Muscle layer of duodenum (tissue), 2 donors: Measurements from ENCODE around the gene PMS1.

Experiments
- H3K27ac ChIP-seq: one replicate; pipeline ENCODE4 v1.7.0; 2013; ENCODE audit warnings: mild to moderate bottlenecking, low read length
- H3K27me3 ChIP-seq: one replicate; pipeline ENCODE4 v1.7.0; 2013; ENCODE audit warnings: low read depth, mild to moderate bottlenecking, control low read depth, low read length
- H3K36me3 ChIP-seq, 2 donors: one replicate each; pipeline ENCODE4 v1.7.0; 2013; ENCODE audit warnings: low read length in 2 of 2, control low read depth in 1 of 2, mild to moderate bottlenecking in 1 of 2; ENCODE audit not compliant: insufficient read depth in 2 of 2, control insufficient read depth in 1 of 2
- H3K4me1 ChIP-seq, 2 donors: one replicate each; pipeline ENCODE4 v1.7.0; 2013; ENCODE audit warnings: low read length in 2 of 2, mild to moderate bottlenecking in 2 of 2, control low read depth in 1 of 2, moderate library complexity in 1 of 2; ENCODE audit not compliant: insufficient read depth in 2 of 2, control insufficient read depth in 1 of 2
- H3K4me3 ChIP-seq, 2 donors: one replicate each; pipeline ENCODE4 v1.7.0; 2013; ENCODE audit warnings: low read length in 2 of 2, low read depth in 1 of 2, mild to moderate bottlenecking in 1 of 2
- H3K9me3 ChIP-seq, 2 donors: one replicate each; pipeline ENCODE4 v1.7.0; 2013; ENCODE audit warnings: low read length in 2 of 2, control low read depth in 1 of 2, mild to moderate bottlenecking in 1 of 2; ENCODE audit not compliant: control insufficient read depth in 1 of 2
- donor health status: healthy.

PMS1 gene

GRCh38 chr2:189900726-189901125 is 116.5 kb downstream of the PMS1 start:
- Histone ChIP-seq H3K4me3 (no peak overlapping the region), H3K36me3 (no peaks in the 10 kb centered on the region), H3K9me3 (no peaks in the 10 kb centered on the region), H3K27me3 (no peaks in the 10 kb centered on the region), H3K4me1 (no peaks in the 10 kb centered on the region), H3K27ac (no peak overlapping the region)

- Histone ChIP-seq H3K4me3 (no peak overlapping the region), H3K27ac (no peak overlapping the region), H3K36me3 (no peaks in the 10 kb centered on the region), H3K4me1 (no peaks in the 10 kb centered on the region), H3K9me3 (no peaks in the 10 kb centered on the region), H3K27me3 (no peaks in the 10 kb centered on the region)
These were observed 117.4 kb downstream of the PMS1 start for GRCh38 chr2:189901664-189902063.

GRCh38 chr2:189913821-189914220 is 129.6 kb downstream of the PMS1 start:
- H3K27me3 ChIP-seq: no peaks in the 10 kb centered on the region
- no peaks in the 10 kb centered on the region for H3K9me3 ChIP-seq
- H3K4me3 ChIP-seq: no peak overlapping the region
- no peaks in the 10 kb centered on the region for H3K36me3 ChIP-seq
- H3K27ac ChIP-seq: no peak overlapping the region
- no peaks in the 10 kb centered on the region for H3K4me1 ChIP-seq

DNA sequence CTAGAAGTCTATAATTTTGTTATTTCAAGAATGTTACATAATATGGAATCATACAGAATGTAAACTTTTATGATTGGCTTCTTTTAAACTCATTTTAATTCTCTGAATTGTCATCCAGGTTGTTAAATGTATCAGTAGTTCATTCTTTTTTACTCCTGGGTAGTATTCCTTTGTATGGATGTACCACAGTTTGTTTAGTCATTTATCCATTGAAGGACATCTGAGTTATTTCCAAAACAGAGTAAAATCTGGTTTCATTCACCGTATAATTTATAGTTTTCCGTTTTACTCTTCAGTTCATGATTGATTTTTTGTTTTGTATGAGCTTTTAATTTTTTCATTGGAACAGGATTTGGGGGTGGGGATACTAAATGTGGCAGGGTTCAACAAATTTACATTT is 132.4 kb downstream of the PMS1 start:
- Histone ChIP-seq H3K27ac (no peak overlapping the region), H3K4me1 (no peaks in the 10 kb centered on the region), H3K36me3 (no peaks in the 10 kb centered on the region), H3K4me3 (no peak overlapping the region), H3K27me3 (no peaks in the 10 kb centered on the region), H3K9me3 (no peaks in the 10 kb centered on the region)
